Measurements from ENCODE around the gene UCHL1. TPM values are rescaled to one million over a fixed set of nuclear protein-coding genes. Genes with fewer than 3 reads are reported as not detected.

The UCHL1 gene
- total RNA-seq, 8 experiments from 2014 or later: 38.5 to 1,252 (median 690) TPM

- peak overlapping the region; percentile 90 to 97 for H3K27ac ChIP-seq
- 3 to 40% (median 20%) methylated on average over 2 to 15 of the region's 59 CpGs; no CpG with 5 or more reads in 2 of the 10 experiments for WGBS, 10 experiments
- in situ Hi-C loops (cut with MboI; ENCODE audit: low pct_unique_long_range_greater_than_20kb in 2 of 9, low sequenced_read_pairs in 9 of 9, unreplicated experiment in 9 of 9): loop anchor here in 3 of 9 experiments (25.0 kb wide), 3 partner anchors 229 to 479 kb away; partner anchors contain the start of gene NSUN7 (in 1 of the 3)
- peak overlapping the region; percentile 43 to 72 (median 46) for H3K4me3 ChIP-seq
- peak; percentile 44 to 74 (median 60) for ATAC-seq (replicated peaks in 6 of 8)
- peaks cover 11 to 27% of the 10 kb centered on the region in 2 donors for H3K4me1 ChIP-seq (replicated peaks in 1 of 2)
Observed at GRCh38 chr4:41216294-41217019, 40.3 kb upstream of the UCHL1 start.

GRCh38 chr4:41217020-41217333 lies 39.8 kb upstream of the UCHL1 start:
- no peak for ATAC-seq (replicated peaks in 6 of 8)
- Histone ChIP-seq H3K4me3 (peak overlapping the region; percentile 43 to 72 (median 46)), H3K4me1 (replicated peaks in 1 of 2) (peaks cover 12 to 28% of the 10 kb centered on the region in 2 donors), H3K27ac (peak overlapping the region; percentile 90 to 97)
- in situ Hi-C loops (cut with MboI; ENCODE audit: low pct_unique_long_range_greater_than_20kb in 2 of 9, low sequenced_read_pairs in 9 of 9, unreplicated experiment in 9 of 9): loop anchor here in 3 of 9 experiments (25.0 kb wide), 3 partner anchors 230 to 480 kb away; partner anchors contain the start of gene NSUN7 (in 1 of the 3)
- WGBS, 10 experiments: 0 to 44% (median 28%) methylated on average over 1 to 2 of the region's 2 CpGs; no CpG with 5 or more reads in 1 of the 10 experiments

- H3K4me3 ChIP-seq: no peak overlapping the region
- in situ Hi-C loops (cut with MboI; ENCODE audit: low pct_unique_long_range_greater_than_20kb in 2 of 9, low sequenced_read_pairs in 9 of 9, unreplicated experiment in 9 of 9): loop anchor here in 3 of 9 experiments (25.0 kb wide), 3 partner anchors 230 to 480 kb away; partner anchors contain the start of gene NSUN7 (in 1 of the 3)
- no peak for ATAC-seq (replicated peaks in 6 of 8)
- H3K27ac ChIP-seq: no peak overlapping the region
- WGBS, 10 experiments: 50 to 100% (median 84%) methylated on average over 1 to 2 of the region's 2 CpGs; no CpG with 5 or more reads in 2 of the 10 experiments
- peaks cover 15 to 30% of the 10 kb centered on the region in 2 donors for H3K4me1 ChIP-seq (replicated peaks in 1 of 2)
Observed at GRCh38 chr4:41217374-41217773, 39.4 kb upstream of the UCHL1 start.

- in situ Hi-C loops (cut with MboI; ENCODE audit: low pct_unique_long_range_greater_than_20kb in 2 of 9, low sequenced_read_pairs in 9 of 9, unreplicated experiment in 9 of 9): loop anchor here in 3 of 9 experiments (25.0 kb wide), 3 partner anchors 231 to 481 kb away; partner anchors contain the start of gene NSUN7 (in 1 of the 3)
- 88 to 100% (median 96%) methylated on average over 1 to 3 of the region's 3 CpGs; no CpG with 5 or more reads in 2 of the 10 experiments for WGBS, 10 experiments
- ATAC-seq (replicated peaks in 6 of 8): no peak
Observed at GRCh38 chr4:41218703-41219102, 38.0 kb upstream of the UCHL1 start.

GRCh38 chr4:41219421-41219950 lies 37.2 kb upstream of the UCHL1 start:
- H3K4me3 ChIP-seq: no peak overlapping the region
- in situ Hi-C loops (cut with MboI; ENCODE audit: low pct_unique_long_range_greater_than_20kb in 2 of 9, low sequenced_read_pairs in 9 of 9, unreplicated experiment in 9 of 9): loop anchor here in 3 of 9 experiments (25.0 kb wide), 3 partner anchors 232 to 482 kb away; partner anchors contain the start of gene NSUN7 (in 1 of the 3)
- no peak for ATAC-seq (replicated peaks in 6 of 8)
- H3K27ac ChIP-seq: no peak overlapping the region
- WGBS, 10 experiments: 74 to 100% (median 80%) methylated on average over 1 to 3 of the region's 3 CpGs; no CpG with 5 or more reads in 1 of the 10 experiments
- H3K4me1 ChIP-seq (replicated peaks in 1 of 2): peaks cover 15 to 37% of the 10 kb centered on the region in 2 donors

More at GRCh38 chr4:41218703-41219102, 38.0 kb upstream of the UCHL1 start:
- Histone ChIP-seq H3K4me1 (replicated peaks in 1 of 2) (peaks cover 15 to 37% of the 10 kb centered on the region in 2 donors), H3K4me3 (no peak overlapping the region), H3K27ac (no peak overlapping the region)

- no peak overlapping the region for H3K27ac ChIP-seq
- peak in 2 of 8 experiments; percentile 53 to 62 for ATAC-seq (replicated peaks in 6 of 8)
- no peak overlapping the region for H3K4me3 ChIP-seq
- WGBS, 10 experiments: 48 to 100% (median 80%) methylated on average over 2 to 4 of the region's 4 CpGs; no CpG with 5 or more reads in 1 of the 10 experiments
- H3K4me1 ChIP-seq (replicated peaks in 1 of 2): peaks cover 4 to 19% of the 10 kb centered on the region in 2 donors
- in situ Hi-C loops (cut with MboI; ENCODE audit: low pct_unique_long_range_greater_than_20kb in 2 of 9, low sequenced_read_pairs in 9 of 9, unreplicated experiment in 9 of 9): loop anchor here in 3 of 9 experiments (25.0 kb wide), 3 partner anchors 235 to 485 kb away; partner anchors contain the start of gene NSUN7 (in 1 of the 3)
Observed at GRCh38 chr4:41221850-41222645, 34.7 kb upstream of the UCHL1 start.

- Histone ChIP-seq H3K4me1 (replicated peaks in 1 of 2) (peaks cover 0 to 6% of the 10 kb centered on the region in 2 donors), H3K27ac (no peak overlapping the region), H3K4me3 (no peak overlapping the region)
- in situ Hi-C loops (cut with MboI; ENCODE audit: low pct_unique_long_range_greater_than_20kb in 2 of 9, low sequenced_read_pairs in 9 of 9, unreplicated experiment in 9 of 9): no loop called here
- peak in 1 of 8 experiments; percentile 96 for ATAC-seq (replicated peaks in 6 of 8)
- 0 to 100% (median 71%) methylated on average over 1 to 4 of the region's 4 CpGs; no CpG with 5 or more reads in 2 of the 10 experiments for WGBS, 10 experiments
Observed at GRCh38 chr4:41227902-41228301, 28.8 kb upstream of the UCHL1 start.

GRCh38 chr4:41232406-41232805 lies 24.3 kb upstream of the UCHL1 start:
- Histone ChIP-seq H3K27ac (no peak overlapping the region), H3K4me1 (replicated peaks in 1 of 2) (no peaks in the 10 kb centered on the region), H3K4me3 (no peak overlapping the region)
- in situ Hi-C loops (cut with MboI; ENCODE audit: low pct_unique_long_range_greater_than_20kb in 2 of 9, low sequenced_read_pairs in 9 of 9, unreplicated experiment in 9 of 9): no loop called here
- WGBS, 10 experiments: 48 to 100% (median 81%) methylated on average over 2 to 5 of the region's 5 CpGs
- no peak for ATAC-seq (replicated peaks in 6 of 8)

- no peak overlapping the region for H3K27ac ChIP-seq
- no peak for ATAC-seq (replicated peaks in 6 of 8)
- in situ Hi-C loops (cut with MboI; ENCODE audit: low pct_unique_long_range_greater_than_20kb in 2 of 9, low sequenced_read_pairs in 9 of 9, unreplicated experiment in 9 of 9): no loop called here
- no peaks in the 10 kb centered on the region for H3K4me1 ChIP-seq (replicated peaks in 1 of 2)
- 22 to 100% (median 87%) methylated on average over 1 to 3 of the region's 3 CpGs for WGBS, 10 experiments
- H3K4me3 ChIP-seq: no peak overlapping the region
Observed at GRCh38 chr4:41232856-41233255, 23.9 kb upstream of the UCHL1 start.

- peak in 2 of 8 experiments; percentile 27 to 68 for ATAC-seq (replicated peaks in 6 of 8)
- in situ Hi-C loops (cut with MboI; ENCODE audit: low pct_unique_long_range_greater_than_20kb in 2 of 9, low sequenced_read_pairs in 9 of 9, unreplicated experiment in 9 of 9): no loop called here
- 60 to 100% (median 96%) methylated on average over 1 of the region's 1 CpG; no CpG with 5 or more reads in 2 of the 10 experiments for WGBS, 10 experiments
- Histone ChIP-seq H3K4me3 (no peak overlapping the region), H3K27ac (no peak overlapping the region), H3K4me1 (replicated peaks in 1 of 2) (no peaks in the 10 kb centered on the region)
Observed at GRCh38 chr4:41236032-41236431, 20.7 kb upstream of the UCHL1 start.

GRCh38 chr4:41236508-41236907 lies 20.2 kb upstream of the UCHL1 start:
- H3K4me3 ChIP-seq: no peak overlapping the region
- no peak for ATAC-seq (replicated peaks in 6 of 8)
- H3K27ac ChIP-seq: no peak overlapping the region
- in situ Hi-C loops (cut with MboI; ENCODE audit: low pct_unique_long_range_greater_than_20kb in 2 of 9, low sequenced_read_pairs in 9 of 9, unreplicated experiment in 9 of 9): no loop called here
- H3K4me1 ChIP-seq (replicated peaks in 1 of 2): no peaks in the 10 kb centered on the region
- WGBS, 10 experiments: 0 to 91% (median 50%) methylated on average over 1 of the region's 1 CpG; no CpG with 5 or more reads in 2 of the 10 experiments

- no peaks in the 10 kb centered on the region for H3K4me1 ChIP-seq (replicated peaks in 1 of 2)
- in situ Hi-C loops (cut with MboI; ENCODE audit: low pct_unique_long_range_greater_than_20kb in 2 of 9, low sequenced_read_pairs in 9 of 9, unreplicated experiment in 9 of 9): no loop called here
- H3K4me3 ChIP-seq: no peak overlapping the region
- WGBS, 10 experiments: 33 to 100% (median 67%) methylated on average over 1 of the region's 1 CpG; no CpG with 5 or more reads in 5 of the 10 experiments
- no peak overlapping the region for H3K27ac ChIP-seq
- no peak for ATAC-seq (replicated peaks in 6 of 8)
Observed at GRCh38 chr4:41241919-41242318, 14.8 kb upstream of the UCHL1 start.

Measured in motor neuron (in vitro differentiated cells).